Left ventricle myocardium superior (tissue), 1 donor: ENCODE data around the gene LTA4H. TPM values are rescaled to one million over a fixed set of nuclear protein-coding genes. Genes with fewer than 3 reads are reported as not detected.

ENCODE experiments used
- ATAC-seq: fragments of 200-7000 bp; cut with Tn5 transposase; one replicate; pipeline ENCODE4 v1.9.1; 2020; ENCODE audit warnings: mild to moderate bottlenecking, moderate library complexity
- DNase-seq: peaks from one replicate; pipeline ENCODE4 v3.0.0-alpha.2; 2020
- intact Hi-C: fragments of 100-400 bp; cut with micrococcal nuclease; formaldehyde crosslinking; loops from one replicate; pipeline ENCODE4 v1.11.0; 2022
- total RNA-seq: library from RNA; stranded (reverse); fragmentation: NEBNext Ultra II Directional; extraction: Animal tissue kit (Norgen Biotek cat#: 25700); gene quantifications from one replicate; pipeline ENCODE4 v1.2.1, GENCODE V29; 2021
- donor health status: DM: no; HTN: yes; CAD: no; lungs with severe emphysema.

Gene LTA4H
- total RNA-seq, 1 donor from 2014 or later = 42.0 TPM

- no peak for ATAC-seq
- intact Hi-C loops = no loop called here
- DNase-seq = no peak
Measured at GRCh38 chr12:96041181-96041580, 5.8 kb upstream of the LTA4H start.

DNA sequence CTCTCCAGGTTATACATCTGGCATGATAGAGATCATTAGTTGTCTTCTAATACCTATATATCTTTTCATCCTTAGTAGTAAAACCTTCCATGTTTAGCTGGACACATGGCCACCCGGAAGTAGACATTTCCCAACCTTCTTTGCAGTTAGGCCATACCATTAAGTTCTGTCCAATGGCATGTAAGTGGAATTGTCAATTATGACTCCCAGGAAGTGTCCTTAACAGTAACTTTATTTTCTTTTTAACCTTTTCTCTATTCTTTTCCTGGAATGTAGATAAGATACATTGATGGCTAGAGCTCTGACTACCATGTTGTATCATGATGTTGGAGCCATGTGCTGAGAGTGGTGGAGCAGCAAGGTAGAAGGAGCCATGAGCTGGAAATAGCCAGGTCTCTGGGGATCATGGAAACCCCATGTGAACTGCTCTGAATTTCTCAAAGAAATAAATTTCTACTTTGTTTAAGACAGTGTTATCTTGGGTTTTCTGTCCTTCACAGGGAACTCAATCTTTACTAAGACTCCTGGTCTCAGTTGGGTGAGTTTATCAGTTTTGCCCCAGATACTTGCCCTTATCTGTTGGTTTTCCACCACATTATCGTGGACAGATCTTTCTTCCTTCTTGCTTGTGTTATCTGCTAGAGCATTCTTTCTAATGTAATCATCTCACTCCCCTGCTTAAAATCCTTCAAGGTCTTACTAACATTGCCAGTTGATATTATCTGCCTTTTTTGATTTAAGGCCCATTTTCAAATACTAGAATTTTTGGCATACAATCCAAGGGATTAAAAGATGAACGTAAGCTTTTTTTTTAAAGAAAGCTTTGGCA is 5.1 kb upstream of the LTA4H start:
- DNase-seq (no peak), ATAC-seq (no peak)
- intact Hi-C loops = no loop called here

DNA sequence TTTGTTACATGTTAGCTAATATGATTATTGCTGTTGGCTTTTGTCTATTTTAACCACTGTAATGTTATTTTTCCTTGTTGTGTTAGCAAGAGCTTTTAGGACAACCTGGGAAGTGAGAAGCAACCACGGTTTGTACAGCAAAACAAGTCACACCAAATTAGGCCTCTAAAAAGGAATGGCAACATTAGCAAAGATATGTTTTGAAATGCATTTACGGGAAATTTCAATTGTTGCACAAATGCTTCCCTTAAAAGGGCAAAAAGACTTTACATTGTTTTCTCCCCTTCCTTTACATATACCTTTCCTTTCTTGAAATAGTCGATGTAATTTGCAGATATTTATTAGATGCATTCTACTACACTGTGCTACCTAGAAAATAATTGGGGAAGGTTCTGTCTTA is 4.1 kb upstream of the LTA4H start:
- DNase-seq (no peak), ATAC-seq (no peak)
- intact Hi-C loops = no loop called here

DNA sequence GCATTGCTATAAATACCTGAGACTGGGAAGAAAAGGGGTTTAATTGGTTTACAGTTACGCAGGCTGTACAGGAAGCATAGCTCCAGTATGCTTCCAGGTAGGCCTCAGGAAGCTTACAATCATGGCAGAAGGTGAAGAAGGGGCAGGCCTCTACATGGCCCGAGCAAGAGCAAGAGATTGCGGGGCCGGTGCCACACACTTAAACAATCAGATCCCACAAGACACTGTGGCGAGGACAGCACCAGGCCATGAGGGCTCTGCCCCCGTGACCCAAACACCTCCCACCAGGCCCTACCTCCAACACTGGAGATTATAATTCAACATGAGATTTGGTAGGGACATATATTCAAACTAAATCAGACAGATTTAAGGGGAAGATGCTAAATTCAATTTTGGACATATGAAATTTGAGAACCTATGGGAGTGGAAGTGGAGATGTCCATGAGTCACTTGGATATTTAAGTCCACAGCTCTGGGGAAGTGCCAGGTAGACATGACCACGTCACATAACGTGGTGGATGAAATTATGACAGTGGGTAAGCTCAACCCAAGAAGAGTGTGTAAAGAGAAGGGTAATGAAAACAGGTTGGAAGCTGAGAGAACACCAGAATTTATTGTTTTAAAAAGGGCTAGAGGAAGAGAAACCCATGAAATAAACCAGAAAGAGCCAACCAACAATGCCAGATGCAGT is 1.5 kb upstream of the LTA4H start:
- no peak for ATAC-seq
- DNase-seq = no peak
- intact Hi-C loops = no loop called here

GRCh38 chr12:96034621-96035282 is 635 bp downstream of the LTA4H start:
- intact Hi-C loops = no loop called here
- DNase-seq (peak; percentile 30), ATAC-seq (peak; percentile 19)

DNA sequence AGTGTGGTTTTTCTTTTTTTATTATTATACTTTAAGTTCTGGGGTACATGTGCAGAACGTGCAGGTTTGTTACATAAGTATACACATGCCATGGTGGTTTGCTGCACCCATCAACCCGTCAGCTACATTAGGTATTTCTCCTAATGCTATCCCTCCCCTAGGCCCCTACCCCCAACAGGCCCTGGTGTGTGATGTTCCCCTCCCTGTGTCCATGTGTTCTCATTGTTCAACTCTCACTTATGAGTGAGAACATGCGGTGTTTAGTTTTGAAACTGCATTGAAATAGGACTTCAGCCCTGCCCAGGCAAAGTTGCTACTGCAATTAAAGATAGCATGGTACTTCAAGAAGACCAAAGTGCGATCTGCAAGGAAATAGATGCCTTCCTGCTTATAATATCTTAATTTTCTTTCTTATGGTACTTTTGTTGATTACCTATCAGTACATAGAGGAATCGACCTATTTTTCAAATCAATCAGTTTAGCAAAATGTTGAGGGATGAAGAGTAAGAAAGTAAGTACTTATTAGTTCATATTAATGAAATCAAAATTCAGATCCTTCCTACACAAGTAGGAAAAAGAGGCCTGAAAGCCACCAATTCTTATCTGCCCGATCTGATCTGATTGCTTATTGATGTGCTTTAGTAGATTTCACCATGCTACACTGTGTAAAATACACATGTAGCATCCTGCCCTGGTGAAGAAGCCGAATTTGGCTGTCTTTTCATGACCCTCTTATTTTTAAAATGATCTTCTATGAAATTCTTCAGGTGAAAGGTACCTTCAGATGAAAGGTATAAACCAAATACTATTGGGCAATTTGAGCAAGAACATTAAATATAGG is 1.6 kb downstream of the LTA4H start:
- no peak for ATAC-seq
- no peak for DNase-seq
- intact Hi-C loops = no loop called here

- intact Hi-C loops = no loop called here
- ATAC-seq (no peak), DNase-seq (no peak)
Measured at GRCh38 chr12:96029826-96030225, 5.6 kb downstream of the LTA4H start.

GRCh38 chr12:96028538-96028937 is 6.8 kb downstream of the LTA4H start:
- ATAC-seq (no peak), DNase-seq (no peak)
- intact Hi-C loops = no loop called here

DNA sequence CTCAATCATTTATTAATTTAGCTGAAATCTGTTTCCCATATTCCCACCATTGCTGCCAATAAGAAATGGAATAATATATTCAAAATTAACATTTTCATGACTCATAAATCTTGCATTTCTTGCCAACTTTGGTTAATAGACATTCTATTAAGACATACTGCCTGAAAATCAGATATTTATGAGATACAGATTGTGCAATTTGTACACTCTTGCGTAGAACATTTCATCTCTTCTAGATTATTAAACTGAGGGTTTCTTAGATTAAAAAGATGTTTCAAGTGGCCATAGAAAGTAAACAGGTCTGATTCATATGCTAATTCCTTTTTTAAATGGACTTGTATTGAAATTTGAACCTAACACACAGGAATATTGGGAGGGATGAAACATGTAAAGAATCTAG is 9.1 kb downstream of the LTA4H start:
- ATAC-seq (no peak), DNase-seq (no peak)
- intact Hi-C loops = no loop called here

GRCh38 chr12:96025518-96025917 is 9.9 kb downstream of the LTA4H start:
- intact Hi-C loops = no loop called here
- DNase-seq (no peak), ATAC-seq (no peak)

DNA sequence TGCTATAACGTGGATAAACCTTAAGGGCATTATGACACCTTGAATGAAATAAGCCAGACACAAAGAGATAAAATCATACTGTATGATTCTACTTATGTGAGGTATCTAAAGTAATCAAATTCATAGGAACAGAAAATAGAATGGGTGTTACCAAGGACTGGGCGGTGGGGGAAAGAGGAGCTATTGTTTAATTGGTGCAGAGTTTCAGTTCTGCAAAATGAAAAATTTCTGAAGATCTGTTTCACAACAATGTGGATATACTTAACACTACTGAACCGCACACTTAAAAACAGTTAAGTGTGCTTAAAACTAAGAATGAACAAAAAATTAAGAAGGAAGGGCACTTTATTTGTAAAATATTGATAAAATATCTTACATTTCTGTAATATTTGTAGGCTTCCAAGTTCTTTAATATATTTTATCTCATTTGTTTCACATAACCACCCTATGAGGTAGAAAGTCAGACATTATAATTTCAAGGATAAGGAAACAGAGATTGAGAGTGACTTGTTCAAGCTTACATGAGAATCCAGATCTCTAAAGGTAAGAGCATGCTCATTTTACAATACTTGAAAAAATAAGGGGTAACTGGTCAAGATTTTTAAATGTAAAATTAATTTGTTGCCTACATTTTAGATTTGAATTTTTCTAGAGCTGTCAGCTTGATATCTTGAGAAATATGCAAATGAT is 14.9 kb downstream of the LTA4H start:
- intact Hi-C loops = no loop called here
- peak; percentile 13 for ATAC-seq

GRCh38 chr12:96015672-96016071 is 19.7 kb downstream of the LTA4H start:
- no peak for DNase-seq
- intact Hi-C loops = no loop called here
- ATAC-seq = peak; percentile 72

More for the DNA sequence above, 14.9 kb downstream of the LTA4H start:
- no peak for DNase-seq

- intact Hi-C loops = no loop called here
- no peak for DNase-seq
- ATAC-seq = peak; percentile 49
Measured at GRCh38 chr12:96014943-96015599, 20.3 kb downstream of the LTA4H start.

- intact Hi-C loops = no loop called here
- ATAC-seq (no peak), DNase-seq (no peak)
Measured at GRCh38 chr12:96007729-96008128, 27.7 kb downstream of the LTA4H start.

GRCh38 chr12:96006727-96007126 is 28.7 kb downstream of the LTA4H start:
- intact Hi-C loops = no loop called here
- DNase-seq (no peak), ATAC-seq (no peak)

DNA sequence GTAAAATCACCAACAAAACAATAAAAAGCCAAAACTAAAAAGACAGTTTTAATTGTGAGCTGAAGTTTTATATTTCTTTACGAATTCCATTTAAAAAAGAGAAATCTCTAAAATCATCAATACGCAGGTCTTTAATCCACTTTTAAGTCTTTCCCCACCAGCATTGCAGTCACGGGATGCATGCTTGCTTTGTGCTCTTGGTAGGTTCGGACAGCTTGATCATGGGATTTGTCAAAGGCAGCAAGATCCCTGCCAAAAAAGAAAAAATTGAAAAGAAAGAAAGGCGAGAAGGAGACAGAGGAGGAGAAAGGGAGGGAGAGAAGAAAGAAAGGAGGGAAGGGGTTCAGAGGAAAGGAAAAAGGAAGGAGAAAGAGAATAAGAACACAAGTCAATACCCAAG is 34.5 kb downstream of the LTA4H start:
- intact Hi-C loops = no loop called here
- DNase-seq (no peak), ATAC-seq (no peak)

- ATAC-seq (no peak), DNase-seq (no peak)
- intact Hi-C loops = loop anchor here (10.0 kb wide), 1 partner anchor 175 kb away; no protein-coding TSS in a partner anchor
Measured at GRCh38 chr12:95999484-95999883, 35.9 kb downstream of the LTA4H start.

DNA sequence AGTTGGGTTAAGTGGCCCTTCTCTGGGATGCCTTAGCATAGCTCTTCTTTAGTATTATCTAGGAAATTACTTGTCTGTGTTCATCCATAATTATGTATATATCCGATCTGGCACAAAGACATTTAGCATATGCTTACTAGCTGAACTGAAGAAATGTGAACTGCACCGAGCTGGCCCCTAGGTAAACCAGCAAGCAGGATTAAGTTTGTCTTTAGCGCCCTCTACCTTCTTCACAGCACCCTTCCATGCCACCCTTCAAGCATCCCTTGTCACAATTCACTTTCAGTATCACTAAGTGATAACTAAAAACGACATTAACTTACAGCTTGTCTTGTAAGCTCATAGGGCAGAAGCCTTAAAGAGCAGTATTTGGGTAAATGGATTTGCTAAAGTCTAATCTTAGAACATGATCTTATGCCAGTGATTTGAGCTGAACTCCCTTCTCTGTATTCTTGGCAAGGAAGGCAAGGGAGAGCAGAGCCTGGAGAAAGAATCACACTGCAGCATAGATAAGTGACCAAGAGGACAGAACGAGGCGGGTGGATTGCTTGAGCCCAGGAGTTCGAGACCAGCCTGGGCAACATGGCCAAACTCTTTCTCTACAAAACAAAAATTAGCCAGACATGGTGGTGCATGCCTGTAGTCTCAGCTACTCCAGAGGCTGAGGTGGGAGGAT is 36.6 kb downstream of the LTA4H start:
- intact Hi-C loops = loop anchor here (10.0 kb wide), 1 partner anchor 174 kb away; no protein-coding TSS in a partner anchor
- ATAC-seq (peak; percentile 91), DNase-seq (no peak)
